ENCODE measurements around the gene GATD1.

- TF ChIP-seq CTCF (conservative IDR thresholded peaks at IDR 0.05; ENCODE audit: low read depth in 2 of 2) (no peak), POLR2AphosphoS5 (IDR thresholded peaks at IDR 0.05; ENCODE audit: low read depth) (no peak), EZH2 (IDR thresholded peaks at IDR 0.05; ENCODE audit: low read depth, unreplicated experiment) (no peak), EZH2phosphoT487 (IDR thresholded peaks at IDR 0.05; ENCODE audit: unreplicated experiment) (no peak), REST (IDR thresholded peaks at IDR 0.05; ENCODE audit: unreplicated experiment) (no peak), ZNF331 (CRISPR knock-in tag; IDR thresholded peaks at IDR 0.05; ENCODE audit: low read depth) (no peak), NANOG (IDR thresholded peaks at IDR 0.05; ENCODE audit: borderline replicate concordance) (no peak), CREB1 (CRISPR knock-in tag; IDR thresholded peaks at IDR 0.05; ENCODE audit: low read depth) (no peak), STAT1 (IDR thresholded peaks at IDR 0.05; ENCODE audit: unreplicated experiment) (no peak)
These were observed 14.2 kb downstream of the GATD1 start for GRCh38 chr11:763073-763463.

Data from GM23338 (cell line).